ENCODE measurements around the gene CD274. TPM values are rescaled to one million over a fixed set of nuclear protein-coding genes. Genes with fewer than 3 reads are reported as not detected.

Gene CD274
- total RNA-seq, 3 donors from 2014 or later, result 1.6 to 3.1 (median 2.9) TPM

GRCh38 chr9:5499157-5499556 is 48.8 kb downstream of the CD274 start:
- no peaks in the 10 kb centered on the region for H3K4me1 ChIP-seq
- no peak overlapping the region for H3K27ac ChIP-seq
- no peaks in the 10 kb centered on the region for H3K27me3 ChIP-seq
- H3K4me3 ChIP-seq, result no peak overlapping the region
- H3K9me3 ChIP-seq, result no peaks in the 10 kb centered on the region
- no peak for DNase-seq (ENCODE audit: low spot score in 2 of 2)
- H3K36me3 ChIP-seq, result no peaks in the 10 kb centered on the region
- intact Hi-C loops (cut with DNase I; ENCODE audit: low total_unique reads), result no loop called here
- TF ChIP-seq POLR2A (IDR thresholded peaks at IDR 0.05) (no peak), CTCF (IDR thresholded peaks at IDR 0.05) (no peak), POLR2AphosphoS5 (IDR thresholded peaks at IDR 0.05) (no peak)

DNA sequence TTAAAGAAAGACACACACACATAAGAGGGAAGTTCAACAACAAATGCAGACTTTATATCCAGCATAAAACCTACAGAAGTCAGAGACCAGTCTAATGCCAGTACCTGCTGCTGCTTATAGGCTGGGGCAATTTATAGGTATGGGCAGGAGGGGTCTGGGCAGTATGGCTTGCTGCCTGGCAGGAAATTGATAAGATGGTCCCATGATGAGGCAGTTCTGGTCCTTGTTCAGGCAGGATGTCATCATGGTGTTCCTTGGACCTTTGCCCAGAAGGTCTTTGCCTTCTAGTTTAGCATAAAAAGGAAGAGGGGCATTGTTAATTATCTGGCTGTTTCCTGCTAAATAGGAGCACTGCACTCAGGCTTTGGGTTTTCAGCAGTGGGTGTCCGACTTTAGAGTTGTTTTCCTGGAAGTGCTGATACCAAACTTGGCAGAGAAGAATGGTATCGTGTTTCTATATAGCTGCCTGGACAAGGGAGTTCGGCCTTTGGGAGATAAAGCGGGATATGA is 49.6 kb downstream of the CD274 start:
- Histone ChIP-seq H3K4me3 (no peak overlapping the region), H3K27me3 (no peaks in the 10 kb centered on the region), H3K9me3 (no peaks in the 10 kb centered on the region), H3K4me1 (no peaks in the 10 kb centered on the region), H3K36me3 (no peaks in the 10 kb centered on the region), H3K27ac (peak overlapping the region in 1 of 2 donors; percentile 46)
- TF ChIP-seq CTCF (IDR thresholded peaks at IDR 0.05), result no peak
- TF ChIP-seq POLR2A (IDR thresholded peaks at IDR 0.05), result no peak
- no peak for TF ChIP-seq POLR2AphosphoS5 (IDR thresholded peaks at IDR 0.05)
- intact Hi-C loops (cut with DNase I; ENCODE audit: low total_unique reads), result no loop called here
- no peak for DNase-seq (ENCODE audit: low spot score in 2 of 2)

DNA sequence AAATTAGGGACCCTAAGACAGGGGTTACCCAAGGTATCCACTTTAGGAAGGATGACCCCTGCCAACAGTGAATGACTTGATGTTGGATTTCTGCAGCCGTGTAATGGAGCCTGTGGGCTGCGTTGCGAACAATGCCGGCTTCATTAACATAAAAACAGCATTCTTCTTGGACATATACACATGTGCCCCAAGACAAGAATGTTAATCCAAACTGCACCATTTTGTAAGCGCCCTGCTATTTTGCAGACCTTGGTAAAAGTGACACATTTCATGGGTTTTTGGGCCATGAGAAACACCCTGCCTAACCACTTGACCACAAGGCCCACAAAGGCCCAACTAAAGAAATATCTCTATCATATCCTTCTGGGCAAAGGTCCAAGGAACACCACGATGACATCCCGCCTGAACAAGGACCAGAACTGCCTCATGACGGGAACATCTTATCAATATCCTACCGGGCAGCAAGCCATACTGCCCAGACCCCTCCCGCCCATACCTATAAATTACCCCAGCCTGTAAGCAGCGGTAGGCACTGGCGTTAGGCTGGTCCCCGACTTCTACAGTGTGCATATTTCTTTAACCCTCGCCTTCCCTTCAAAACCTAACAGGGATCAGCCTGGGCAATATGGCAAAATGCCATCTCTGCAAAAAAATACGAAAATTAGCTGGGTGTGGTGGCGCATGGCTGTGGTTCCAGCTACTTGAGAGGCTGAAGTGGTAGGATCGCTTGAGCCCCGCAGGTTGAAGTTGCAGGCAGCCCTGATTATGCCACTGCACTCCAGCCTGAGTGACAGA is 50.3 kb downstream of the CD274 start:
- no peak overlapping the region for H3K4me3 ChIP-seq
- H3K36me3 ChIP-seq, result no peaks in the 10 kb centered on the region
- H3K9me3 ChIP-seq, result no peaks in the 10 kb centered on the region
- H3K4me1 ChIP-seq, result no peaks in the 10 kb centered on the region
- intact Hi-C loops (cut with DNase I; ENCODE audit: low total_unique reads), result no loop called here
- no peaks in the 10 kb centered on the region for H3K27me3 ChIP-seq
- no peak for TF ChIP-seq CTCF (IDR thresholded peaks at IDR 0.05)
- H3K27ac ChIP-seq, result peak overlapping the region in 1 of 2 donors; percentile 46
- DNase-seq (ENCODE audit: low spot score in 2 of 2), result no peak

DNA sequence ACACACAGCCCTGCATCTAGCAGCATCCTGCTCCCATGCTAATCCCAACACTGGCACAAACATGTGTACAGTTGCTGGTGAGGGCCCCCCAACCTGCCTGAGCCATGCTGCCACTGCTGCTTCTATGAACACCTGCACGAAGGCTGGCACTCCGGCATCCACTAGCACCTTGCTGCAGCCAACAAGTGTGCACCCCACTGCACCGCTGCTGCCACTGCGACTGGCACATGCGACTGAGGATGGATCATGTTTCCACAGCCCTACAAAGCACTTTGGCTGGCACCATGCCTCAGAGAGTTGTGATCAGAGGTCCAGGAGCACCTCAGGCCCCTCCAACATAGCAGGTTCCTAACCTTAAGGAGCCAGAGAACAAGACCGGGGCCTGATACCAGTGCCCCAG is 52.2 kb downstream of the CD274 start:
- Histone ChIP-seq H3K27ac (no peak overlapping the region), H3K36me3 (no peaks in the 10 kb centered on the region), H3K4me3 (no peak overlapping the region), H3K9me3 (no peaks in the 10 kb centered on the region), H3K27me3 (no peaks in the 10 kb centered on the region), H3K4me1 (no peaks in the 10 kb centered on the region)
- intact Hi-C loops (cut with DNase I; ENCODE audit: low total_unique reads), result no loop called here
- DNase-seq (ENCODE audit: low spot score in 2 of 2), result no peak
- TF ChIP-seq CTCF (IDR thresholded peaks at IDR 0.05) (no peak), POLR2A (IDR thresholded peaks at IDR 0.05) (no peak), POLR2AphosphoS5 (IDR thresholded peaks at IDR 0.05) (no peak)

DNA sequence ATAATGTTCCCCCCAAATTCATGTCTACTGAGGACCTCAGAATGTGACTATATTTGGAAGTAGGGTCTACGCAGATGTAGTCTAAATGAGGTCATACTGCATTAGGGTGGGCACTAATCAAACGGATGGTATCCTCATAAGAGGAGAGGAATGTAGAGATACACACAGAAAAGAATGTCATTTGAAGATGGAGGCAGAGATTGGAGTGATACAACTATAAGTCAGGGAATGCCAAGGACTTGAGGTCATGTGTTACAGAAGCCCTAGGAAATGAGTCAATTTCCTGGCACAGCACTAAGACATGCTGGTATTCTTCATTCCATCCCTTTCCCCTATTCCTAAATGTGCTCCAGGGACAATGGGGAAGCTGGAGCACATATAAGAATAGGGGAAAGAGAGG is 59.2 kb downstream of the CD274 start:
- Histone ChIP-seq H3K4me3 (no peak overlapping the region), H3K27ac (peak overlapping the region; percentile 33 to 85), H3K9me3 (no peaks in the 10 kb centered on the region), H3K4me1 (no peaks in the 10 kb centered on the region), H3K27me3 (no peaks in the 10 kb centered on the region), H3K36me3 (no peaks in the 10 kb centered on the region)
- intact Hi-C loops (cut with DNase I; ENCODE audit: low total_unique reads), result no loop called here
- DNase-seq (ENCODE audit: low spot score in 2 of 2), result no peak
- TF ChIP-seq POLR2A (IDR thresholded peaks at IDR 0.05) (no peak), CTCF (IDR thresholded peaks at IDR 0.05) (no peak), POLR2AphosphoS5 (IDR thresholded peaks at IDR 0.05) (no peak)
